NCI-H2029 treated with DMSO at 0.1 percent for 48 hours (cell line): ENCODE results near the gene HTR4.
"Not testable (repeated sequence)": the region's sequence is repeated elsewhere in the genome, so short reads cannot be mapped to it uniquely, and the experiment has no call there.

Experiments
- DNase-seq: peaks from one replicate; lab custom pipeline; 2025; lab: John Stamatoyannopoulos, UW

HTR4 gene

GRCh38 chr5:148532969-148533670 lies 121.2 kb downstream of the HTR4 start:
- DNase-seq: no peak

- DNase-seq: not testable (repeated sequence)
Measured at GRCh38 chr5:148529450-148529849, 124.9 kb downstream of the HTR4 start.

- DNase-seq: no peak
Measured at GRCh38 chr5:148524721-148525120, 129.6 kb downstream of the HTR4 start.

DNA sequence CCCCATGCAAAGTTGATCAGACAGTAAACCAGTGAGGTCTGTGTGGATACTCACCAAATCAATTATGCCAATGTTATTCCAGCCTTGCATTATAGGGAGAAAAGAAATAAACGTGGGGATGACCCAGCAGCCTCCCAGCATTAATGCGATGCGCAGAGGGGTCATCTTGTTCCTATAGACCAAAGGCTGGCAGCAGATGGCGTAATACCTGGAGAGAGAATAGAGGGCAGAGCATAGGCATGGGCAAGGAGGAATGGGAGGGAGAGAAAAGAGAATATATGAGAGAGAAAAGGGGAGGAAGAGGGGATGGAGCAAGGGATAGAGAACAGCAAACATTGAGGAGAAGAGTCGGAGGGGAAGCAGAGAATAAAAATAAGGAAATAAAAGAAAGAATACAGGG lies 131.2 kb downstream of the HTR4 start:
- no peak for DNase-seq

DNA sequence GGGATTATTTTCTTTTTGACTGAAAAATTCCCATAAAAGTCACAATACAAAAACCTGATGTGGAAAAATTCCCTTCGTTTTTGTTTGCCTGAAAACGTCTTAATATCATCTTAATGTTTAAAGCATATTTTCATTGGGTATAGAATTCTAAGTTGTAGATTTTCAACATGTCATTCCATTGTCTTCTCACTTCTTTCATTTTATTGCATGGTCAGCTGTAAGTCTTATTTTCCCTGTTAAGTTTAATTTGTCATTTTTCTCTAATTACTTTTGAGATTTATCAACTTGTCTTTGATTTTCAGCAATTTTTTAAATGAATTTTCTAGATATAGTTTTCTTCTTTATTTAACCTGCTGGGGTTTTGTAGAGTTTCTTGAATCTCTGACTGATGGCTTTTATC lies 138.9 kb downstream of the HTR4 start:
- no peak for DNase-seq

DNA sequence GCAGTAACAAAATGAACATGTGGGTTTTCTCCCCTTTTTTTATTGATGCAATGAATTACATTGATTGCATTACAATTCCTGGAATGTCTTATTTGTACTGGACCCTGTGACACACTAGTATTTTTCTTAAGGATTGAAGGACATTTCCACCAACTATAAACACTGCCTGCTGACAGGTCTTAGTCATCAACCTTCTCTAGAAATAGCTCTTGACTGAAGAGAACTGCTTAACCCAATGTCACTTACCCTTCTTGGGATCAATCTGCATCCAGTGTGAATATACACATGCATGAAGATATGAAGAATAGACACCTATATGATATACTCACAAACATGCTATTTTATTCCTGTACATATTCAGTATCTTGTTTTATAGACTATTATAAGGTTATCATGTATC lies 140.0 kb downstream of the HTR4 start:
- DNase-seq: no peak

GRCh38 chr5:148512498-148512897 lies 141.8 kb downstream of the HTR4 start:
- DNase-seq: no peak

DNA sequence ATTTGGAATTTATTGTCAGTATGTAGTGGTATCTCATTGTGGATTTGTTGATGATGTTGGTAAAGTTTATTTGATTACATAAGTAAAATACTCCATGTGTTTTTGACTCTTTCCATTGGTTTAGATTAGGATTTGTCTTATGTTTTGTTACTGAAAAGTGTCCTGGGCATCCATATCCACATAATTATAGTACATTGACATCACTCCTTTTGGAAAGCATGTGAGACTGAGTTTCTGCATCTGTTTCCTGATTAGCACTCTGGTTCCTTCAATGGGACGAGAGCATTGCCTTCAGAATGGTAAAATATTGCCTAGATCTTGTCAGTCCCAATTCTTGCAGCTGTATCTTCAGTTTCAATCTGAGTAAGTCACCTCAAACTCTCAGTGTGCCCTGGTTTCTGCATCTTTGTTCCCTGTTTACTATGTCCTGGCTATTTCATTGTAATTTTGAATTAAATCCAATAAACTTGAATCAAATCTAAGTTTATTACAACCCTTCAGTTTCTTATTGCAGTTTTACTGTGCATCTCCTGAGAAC lies 142.4 kb downstream of the HTR4 start:
- DNase-seq: no peak

DNA sequence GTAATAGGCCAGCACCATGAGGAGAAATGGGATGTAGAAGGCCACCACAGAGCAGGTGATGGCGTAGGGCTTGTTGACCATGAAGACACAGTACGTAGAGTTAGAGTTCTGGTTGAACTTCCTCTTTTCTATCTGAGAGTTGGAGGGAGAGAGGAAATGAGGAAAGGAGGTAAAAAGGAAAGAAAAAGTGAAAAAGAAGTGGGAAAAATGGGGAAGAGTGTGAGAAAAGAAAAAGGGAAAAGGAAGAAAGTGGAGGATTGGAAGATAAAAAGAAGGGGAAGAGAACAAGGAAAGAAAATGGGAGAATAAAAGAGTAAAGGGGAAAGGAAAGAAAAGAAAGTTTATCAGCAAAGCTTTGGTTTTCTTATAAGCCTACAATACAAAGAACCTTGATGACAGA lies 144.4 kb downstream of the HTR4 start:
- no peak for DNase-seq

- no peak for DNase-seq
Measured at GRCh38 chr5:148507648-148508047, 146.7 kb downstream of the HTR4 start.

DNA sequence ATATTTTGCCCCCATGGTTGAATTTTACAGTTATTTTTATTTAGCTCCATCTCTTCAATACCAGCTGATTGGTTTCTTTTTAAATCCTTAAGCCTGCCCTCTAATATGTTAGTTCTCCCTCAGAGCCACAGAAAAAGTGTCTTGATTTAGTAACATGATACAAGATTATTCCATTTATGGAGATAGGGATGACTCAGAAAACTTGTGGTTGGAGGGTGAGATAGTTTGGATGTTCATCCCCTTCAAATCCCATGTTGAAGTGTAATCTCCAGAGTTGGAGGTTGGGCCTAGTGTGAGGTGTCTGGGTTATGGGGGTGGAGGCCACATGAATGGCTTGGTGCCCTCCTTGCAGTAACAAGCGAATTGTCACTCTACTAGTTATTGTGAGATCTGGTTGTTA lies 154.9 kb downstream of the HTR4 start:
- DNase-seq: no peak

GRCh38 chr5:148497757-148498156 lies 156.6 kb downstream of the HTR4 start:
- DNase-seq: no peak

DNA sequence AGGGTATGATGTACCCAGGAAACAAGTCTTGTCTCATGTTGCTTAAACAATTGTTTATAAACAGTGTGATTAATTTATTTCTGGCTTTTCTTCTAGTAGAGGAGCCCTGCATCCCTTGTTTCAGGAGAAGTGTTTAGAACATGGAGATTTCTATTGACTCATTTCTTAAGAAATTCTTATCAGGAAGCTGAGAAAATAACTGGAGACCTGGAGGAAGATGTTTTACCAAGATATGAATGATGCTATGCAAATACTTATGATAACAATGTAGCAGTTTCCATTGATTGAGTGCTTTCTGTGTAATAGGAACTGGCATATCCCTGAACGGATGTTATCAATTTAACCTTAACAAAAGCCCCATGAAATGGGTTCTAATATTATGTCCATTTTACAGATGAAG lies 162.0 kb downstream of the HTR4 start:
- DNase-seq: no peak

- DNase-seq: no peak
Measured at GRCh38 chr5:148491793-148492184, 162.5 kb downstream of the HTR4 start.

- no peak for DNase-seq
Measured at GRCh38 chr5:148491015-148491792, 163.1 kb downstream of the HTR4 start.

- DNase-seq: no peak
Measured at GRCh38 chr5:148488757-148489156, 165.6 kb downstream of the HTR4 start.

DNA sequence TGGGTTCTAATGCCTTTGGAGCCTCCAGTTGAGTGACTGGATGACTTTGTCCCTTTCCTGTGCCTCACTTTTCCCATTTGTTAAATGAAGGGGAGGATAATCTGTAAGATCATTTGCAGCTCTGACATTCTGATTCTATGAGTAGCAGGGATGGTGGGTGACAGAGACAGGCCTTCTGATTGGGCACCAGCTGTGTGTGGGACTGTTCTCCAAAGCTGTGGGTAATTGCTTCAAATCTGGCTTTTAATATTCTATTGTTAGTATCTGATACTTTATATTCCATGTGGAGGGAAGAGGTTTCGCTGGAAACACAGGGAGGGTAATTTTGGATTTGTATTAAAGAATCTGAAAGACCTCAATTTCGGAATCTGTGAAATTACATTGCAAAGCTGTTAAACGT lies 167.9 kb downstream of the HTR4 start:
- DNase-seq: no peak

GRCh38 chr5:148484651-148485050 lies 169.7 kb downstream of the HTR4 start:
- no peak for DNase-seq

DNA sequence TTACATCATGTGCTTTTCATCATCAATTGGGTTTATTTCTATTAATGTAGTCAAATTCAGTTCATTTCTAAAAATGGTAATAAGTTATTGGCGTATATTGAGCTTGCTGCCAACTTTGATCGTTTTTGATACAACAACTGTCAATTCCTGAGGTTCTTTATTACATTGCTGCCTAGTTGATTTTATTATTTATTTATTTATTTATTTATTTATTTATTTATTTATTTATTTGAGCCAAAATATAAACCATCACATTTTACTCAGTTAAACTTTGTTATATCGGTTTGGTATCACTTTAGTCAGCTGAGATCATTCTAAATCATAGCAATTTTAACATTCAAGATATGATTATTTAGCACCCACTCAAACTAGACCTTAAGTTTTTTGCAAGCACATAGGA lies 170.6 kb downstream of the HTR4 start:
- no peak for DNase-seq

GRCh38 chr5:148482697-148483462 lies 171.4 kb downstream of the HTR4 start:
- DNase-seq: no peak

- DNase-seq: no peak
Measured at GRCh38 chr5:148482196-148482595, 172.1 kb downstream of the HTR4 start.

DNA sequence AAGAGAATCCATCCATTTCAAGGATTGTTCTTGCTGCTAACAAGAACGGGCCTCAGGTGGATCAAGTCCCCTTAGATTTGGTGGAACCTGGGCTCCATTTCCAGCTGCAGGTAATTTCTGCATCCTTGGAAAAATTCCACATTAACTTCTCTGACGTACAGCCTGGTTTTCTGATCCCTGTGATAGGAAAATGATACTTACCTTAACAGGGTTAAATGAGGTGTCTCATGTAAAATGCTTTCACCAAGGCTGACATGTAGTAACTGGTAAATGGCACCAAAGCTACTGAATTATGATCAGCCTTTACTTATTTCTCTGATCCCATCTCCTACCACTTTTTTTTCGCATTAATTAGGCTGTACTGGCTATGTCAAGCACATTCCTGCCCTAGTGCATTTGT lies 176.9 kb downstream of the HTR4 start:
- no peak for DNase-seq

GRCh38 chr5:148476302-148476701 lies 178.0 kb downstream of the HTR4 start:
- DNase-seq: no peak
